HepG2 (cell line): ENCODE measurements around the gene FOXA1. TPM values are rescaled to one million over a fixed set of nuclear protein-coding genes. Genes with fewer than 3 reads are reported as not detected.
A peak's percentile ranks its signal among the peaks of the same experiment; 100 is the strongest.

Experiments used
- AGO1 ChIP-seq: fragments of 200-400 bp; formaldehyde crosslinking; IDR thresholded peaks from 2 replicates; pipeline ENCODE4 v1.6.1; 2017; ENCODE audit warnings: mild to moderate bottlenecking, low read depth, low read length, moderate library complexity; ENCODE audit not compliant: poor library complexity, severe bottlenecking
- CC2D1A ChIP-seq: sonication (generic); formaldehyde crosslinking; IDR thresholded peaks from 2 replicates; pipeline ENCODE4 v1.8.1; 2023; ENCODE audit warnings: mild to moderate bottlenecking, missing genetic modification reagents
- CEBPB ChIP-seq: IDR thresholded peaks from 2 replicates; pipeline ENCODE4 v1.6.1; 2011; ENCODE audit warnings: low read depth, low read length, improper control_type of control experiment, borderline replicate concordance
- GFI1 ChIP-seq: sonication (generic); formaldehyde crosslinking; IDR thresholded peaks from 2 replicates; pipeline ENCODE4 v1.5.0; 2020; ENCODE audit warnings: missing genetic modification reagents, mild to moderate bottlenecking, borderline replicate concordance
- HIVEP1 ChIP-seq: sonication (generic); formaldehyde crosslinking; IDR thresholded peaks from 2 replicates; pipeline ENCODE4 v1.4.0; 2020; ENCODE audit warnings: mild to moderate bottlenecking, missing genetic modification reagents
- MXD4 ChIP-seq: IDR thresholded peaks from 2 replicates; pipeline ENCODE4 v1.6.1; 2016; ENCODE audit warnings: mild to moderate bottlenecking, missing biosample characterization, missing genetic modification reagents
- NFE2 ChIP-seq: sonication (generic); formaldehyde crosslinking; IDR thresholded peaks from 2 replicates; pipeline ENCODE4 v1.4.0; 2020; ENCODE audit warnings: missing genetic modification reagents
- RXRB ChIP-seq: IDR thresholded peaks from 2 replicates; pipeline ENCODE4 v1.6.1; 2016; ENCODE audit warnings: borderline replicate concordance, missing genetic modification reagents, missing compliant biosample characterization
- SAP130 ChIP-seq: IDR thresholded peaks from 2 replicates; pipeline ENCODE4 v1.6.1; 2016; ENCODE audit warnings: low read depth
- SMARCC2 ChIP-seq: fragments of 450-650 bp; IDR thresholded peaks from 2 replicates; pipeline ENCODE4 v1.6.1; 2017; ENCODE audit warnings: antibody characterized with exemption, mild to moderate bottlenecking
- SP2 ChIP-seq: sonication (generic); formaldehyde crosslinking; IDR thresholded peaks from 2 replicates; pipeline ENCODE4 v1.5.1; 2020; ENCODE audit warnings: mild to moderate bottlenecking, missing genetic modification reagents
- TAF1 ChIP-seq: sonication (generic); formaldehyde crosslinking; IDR thresholded peaks from 2 replicates; pipeline ENCODE4 v1.4.0; 2020; ENCODE audit warnings: missing genetic modification reagents
- TCF7L2 ChIP-seq: IDR thresholded peaks from 2 replicates; pipeline ENCODE4 v1.6.1; 2011; ENCODE audit warnings: mild to moderate bottlenecking, low read depth, low read length, moderate library complexity
- ZFAT ChIP-seq: sonication (generic); formaldehyde crosslinking; conservative IDR thresholded peaks from 2 replicates; pipeline ENCODE4 v1.8.1; 2023; ENCODE audit warnings: missing genetic modification reagents, inconsistent platforms
- ZFY ChIP-seq: sonication (generic); formaldehyde crosslinking; IDR thresholded peaks from 2 replicates; pipeline ENCODE4 v1.4.0; 2020; ENCODE audit warnings: missing genetic modification reagents
- ZNF138 ChIP-seq: sonication (generic); formaldehyde crosslinking; IDR thresholded peaks from 2 replicates; pipeline ENCODE4 v1.5.0; 2020; ENCODE audit warnings: mild to moderate bottlenecking, low read depth, missing genetic modification reagents
- ZNF549 ChIP-seq: sonication (generic); formaldehyde crosslinking; IDR thresholded peaks from 2 replicates; pipeline ENCODE4 v1.5.0; 2020; ENCODE audit warnings: missing genetic modification reagents
- ZNF644 ChIP-seq: IDR thresholded peaks from 2 replicates; pipeline ENCODE4 v1.6.1; 2016; ENCODE audit warnings: low read depth
- polyA plus RNA-seq, 8 experiments: library from polyadenylated mRNA; depleted of rRNA in 3 of 8; stranded (reverse) in 7 of 8; unstranded in 1 of 8; fragments of >200 nt; fragmentation: Illumina TruSeq in 4 of 8; extraction: Trizol in 4 of 8; gene quantifications; 2 replicates each; pipeline versions ENCODE4 v1.2.1 to v1.2.3, GENCODE V29; 2011 to 2016; ENCODE audit warnings: low read depth in 4 of 8, missing spikeins in 1 of 8, mixed read lengths in 1 of 8; ENCODE audit not compliant: insufficient read depth in 1 of 8
- total RNA-seq, 5 experiments: library from RNA; depleted of rRNA; stranded (reverse); fragments of >200 nt; fragmentation: Illumina TruSeq; extraction: Trizol; gene quantifications; 2 replicates each; pipeline ENCODE4 v1.2.3, GENCODE V29; 2016; ENCODE audit warnings: low read depth in 1 of 5
- TF ChIP-seq, protein P1 (sequence below): sonication (generic); formaldehyde crosslinking; IDR thresholded peaks from 2 replicates; pipeline ENCODE4 v1.5.0; 2020; ENCODE audit warnings: missing genetic modification reagents
- TF ChIP-seq, protein P2 (sequence below): sonication (generic); formaldehyde crosslinking; IDR thresholded peaks from 2 replicates; pipeline ENCODE4 v1.4.0; 2020; ENCODE audit warnings: missing genetic modification reagents
- TF ChIP-seq, protein P3 (sequence below): sonication (generic); formaldehyde crosslinking; IDR thresholded peaks from 2 replicates; pipeline ENCODE4 v1.8.1; 2023; ENCODE audit warnings: mild to moderate bottlenecking, missing genetic modification reagents, borderline replicate concordance
- TF ChIP-seq, protein P4 (sequence below): sonication (generic); formaldehyde crosslinking; IDR thresholded peaks from 2 replicates; pipeline ENCODE4 v1.5.0; 2020; ENCODE audit warnings: mild to moderate bottlenecking, missing genetic modification reagents
- TF ChIP-seq, protein P5 (sequence below): sonication (generic); formaldehyde crosslinking; IDR thresholded peaks from 2 replicates; pipeline ENCODE4 v1.5.0; 2020; ENCODE audit warnings: mild to moderate bottlenecking, low read depth, missing genetic modification reagents, borderline replicate concordance

The FOXA1 gene
- total and polyA plus RNA-seq, 2 of the 13 experiments (the other 11 are each of a cell fraction or from before 2014, with no cell fraction given), result 43.4 to 58.6 TPM

DNA sequence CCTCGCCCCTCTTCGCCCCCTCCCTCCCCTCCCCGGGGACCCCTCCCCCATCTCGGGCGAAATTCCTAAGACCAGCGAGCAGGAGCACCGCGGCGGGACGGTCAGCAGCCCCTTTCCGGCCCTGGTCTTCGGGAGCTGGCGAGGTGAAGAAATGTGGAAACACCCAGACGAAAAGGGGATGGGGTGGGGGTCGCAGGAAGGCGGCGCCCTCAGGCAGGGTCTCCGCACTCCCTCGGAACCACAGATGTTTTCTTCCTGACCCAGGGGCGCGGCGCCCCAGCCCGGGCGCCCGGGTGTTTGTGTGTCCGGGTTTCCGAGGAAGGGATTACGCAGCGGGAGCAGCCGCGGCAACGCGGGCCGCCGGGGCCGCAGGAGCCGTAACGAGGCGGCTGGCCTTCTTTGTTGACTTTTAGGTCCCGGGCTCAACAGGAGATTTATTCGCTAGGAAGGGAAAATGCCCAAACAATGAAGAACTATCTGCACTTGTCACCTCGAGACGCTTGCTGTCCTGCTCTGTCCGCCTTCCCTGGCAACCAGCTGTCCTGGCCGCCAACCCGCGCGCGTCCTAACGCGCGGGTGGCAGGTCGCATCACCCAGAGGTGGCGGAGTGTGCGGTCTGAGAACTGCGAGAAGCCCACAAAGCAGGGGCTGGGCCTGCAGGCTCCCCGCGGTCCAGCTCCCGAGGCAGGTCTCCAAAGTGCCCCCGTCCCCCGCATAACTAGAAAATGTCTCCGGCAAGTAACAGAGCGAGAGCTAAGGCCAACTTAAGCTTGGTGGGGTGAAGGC lies 7.0 kb downstream of the FOXA1 start (continued):
- TF ChIP-seq RXRB (CRISPR knock-in tag) (no peak; the same call in 1 of the 2 replicates), MXD4 (CRISPR knock-in tag) (peak; percentile 68; the same call in 1 of the 2 replicates), CC2D1A (CRISPR knock-in tag) (0 out of 2 replicates have a peak, but pooled peaks have one; percentile 15), GFI1 (CRISPR knock-in tag) (peak; percentile 74), ZFAT (CRISPR knock-in tag) (peak; percentile 72), SMARCC2 (no peak), TAF1 (CRISPR knock-in tag) (peak; percentile 60), ZNF644 (CRISPR knock-in tag) (no peak), AGO1 (peak; percentile 96), TCF7L2 (no peak), ZFY (CRISPR knock-in tag) (peak; percentile 92), NFE2 (CRISPR knock-in tag) (no peak), SP2 (peak; percentile 49; the same call in 1 of the 2 replicates), CEBPB (no peak), ZNF549 (CRISPR knock-in tag) (no peak), HIVEP1 (CRISPR knock-in tag) (peak; percentile 84), SAP130 (CRISPR knock-in tag) (peak; percentile 71), ZNF138 (CRISPR knock-in tag) (peak; percentile 57; the same call in 1 of the 2 replicates)
- TF ChIP-seq, protein P1, sequence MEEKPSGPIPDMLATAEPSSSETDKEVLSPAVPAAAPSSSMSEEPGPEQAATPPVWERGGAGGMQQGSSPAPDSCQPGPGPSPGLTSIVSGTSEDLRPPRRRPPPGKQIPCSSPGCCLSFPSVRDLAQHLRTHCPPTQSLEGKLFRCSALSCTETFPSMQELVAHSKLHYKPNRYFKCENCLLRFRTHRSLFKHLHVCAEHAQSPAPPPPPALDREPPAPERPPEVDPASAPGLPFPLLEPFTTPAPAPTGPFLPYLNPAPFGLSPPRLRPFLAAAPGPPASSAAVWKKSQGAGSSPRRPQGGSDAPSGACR (CRISPR knock-in tag), result peak; percentile 98
- TF ChIP-seq, protein P2, sequence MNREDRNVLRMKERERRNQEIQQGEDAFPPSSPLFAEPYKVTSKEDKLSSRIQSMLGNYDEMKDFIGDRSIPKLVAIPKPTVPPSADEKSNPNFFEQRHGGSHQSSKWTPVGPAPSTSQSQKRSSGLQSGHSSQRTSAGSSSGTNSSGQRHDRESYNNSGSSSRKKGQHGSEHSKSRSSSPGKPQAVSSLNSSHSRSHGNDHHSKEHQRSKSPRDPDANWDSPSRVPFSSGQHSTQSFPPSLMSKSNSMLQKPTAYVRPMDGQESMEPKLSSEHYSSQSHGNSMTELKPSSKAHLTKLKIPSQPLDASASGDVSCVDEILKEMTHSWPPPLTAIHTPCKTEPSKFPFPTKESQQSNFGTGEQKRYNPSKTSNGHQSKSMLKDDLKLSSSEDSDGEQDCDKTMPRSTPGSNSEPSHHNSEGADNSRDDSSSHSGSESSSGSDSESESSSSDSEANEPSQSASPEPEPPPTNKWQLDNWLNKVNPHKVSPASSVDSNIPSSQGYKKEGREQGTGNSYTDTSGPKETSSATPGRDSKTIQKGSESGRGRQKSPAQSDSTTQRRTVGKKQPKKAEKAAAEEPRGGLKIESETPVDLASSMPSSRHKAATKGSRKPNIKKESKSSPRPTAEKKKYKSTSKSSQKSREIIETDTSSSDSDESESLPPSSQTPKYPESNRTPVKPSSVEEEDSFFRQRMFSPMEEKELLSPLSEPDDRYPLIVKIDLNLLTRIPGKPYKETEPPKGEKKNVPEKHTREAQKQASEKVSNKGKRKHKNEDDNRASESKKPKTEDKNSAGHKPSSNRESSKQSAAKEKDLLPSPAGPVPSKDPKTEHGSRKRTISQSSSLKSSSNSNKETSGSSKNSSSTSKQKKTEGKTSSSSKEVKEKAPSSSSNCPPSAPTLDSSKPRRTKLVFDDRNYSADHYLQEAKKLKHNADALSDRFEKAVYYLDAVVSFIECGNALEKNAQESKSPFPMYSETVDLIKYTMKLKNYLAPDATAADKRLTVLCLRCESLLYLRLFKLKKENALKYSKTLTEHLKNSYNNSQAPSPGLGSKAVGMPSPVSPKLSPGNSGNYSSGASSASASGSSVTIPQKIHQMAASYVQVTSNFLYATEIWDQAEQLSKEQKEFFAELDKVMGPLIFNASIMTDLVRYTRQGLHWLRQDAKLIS (CRISPR knock-in tag), result peak; percentile 80
- TF ChIP-seq, protein P3, sequence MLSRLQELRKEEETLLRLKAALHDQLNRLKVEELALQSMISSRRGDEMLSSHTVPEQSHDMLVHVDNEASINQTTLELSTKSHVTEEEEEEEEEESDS (CRISPR knock-in tag), result peak; percentile 94
- TF ChIP-seq, protein P4, sequence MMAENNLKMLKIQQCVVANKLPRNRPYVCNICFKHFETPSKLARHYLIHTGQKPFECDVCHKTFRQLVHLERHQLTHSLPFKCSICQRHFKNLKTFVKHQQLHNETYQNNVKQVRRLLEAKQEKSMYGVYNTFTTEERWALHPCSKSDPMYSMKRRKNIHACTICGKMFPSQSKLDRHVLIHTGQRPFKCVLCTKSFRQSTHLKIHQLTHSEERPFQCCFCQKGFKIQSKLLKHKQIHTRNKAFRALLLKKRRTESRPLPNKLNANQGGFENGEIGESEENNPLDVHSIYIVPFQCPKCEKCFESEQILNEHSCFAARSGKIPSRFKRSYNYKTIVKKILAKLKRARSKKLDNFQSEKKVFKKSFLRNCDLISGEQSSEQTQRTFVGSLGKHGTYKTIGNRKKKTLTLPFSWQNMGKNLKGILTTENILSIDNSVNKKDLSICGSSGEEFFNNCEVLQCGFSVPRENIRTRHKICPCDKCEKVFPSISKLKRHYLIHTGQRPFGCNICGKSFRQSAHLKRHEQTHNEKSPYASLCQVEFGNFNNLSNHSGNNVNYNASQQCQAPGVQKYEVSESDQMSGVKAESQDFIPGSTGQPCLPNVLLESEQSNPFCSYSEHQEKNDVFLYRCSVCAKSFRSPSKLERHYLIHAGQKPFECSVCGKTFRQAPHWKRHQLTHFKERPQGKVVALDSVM (CRISPR knock-in tag), result no peak; the same call in 1 of the 2 replicates
- TF ChIP-seq, protein P5, sequence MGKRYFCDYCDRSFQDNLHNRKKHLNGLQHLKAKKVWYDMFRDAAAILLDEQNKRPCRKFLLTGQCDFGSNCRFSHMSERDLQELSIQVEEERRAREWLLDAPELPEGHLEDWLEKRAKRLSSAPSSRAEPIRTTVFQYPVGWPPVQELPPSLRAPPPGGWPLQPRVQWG (CRISPR knock-in tag), result peak; percentile 21; the same call in 1 of the 2 replicates
